SK-N-SH (cell line): ENCODE results near the gene EVC.

Source experiments
- ELF1 ChIP-seq: IDR thresholded peaks from 2 replicates; pipeline ENCODE4 v1.4.0; 2012
- EP300 ChIP-seq, 2 experiments: IDR thresholded peaks; 2 replicates each; pipeline versions ENCODE4 v1.4.0 to v1.6.1; 2012; ENCODE audit warnings: borderline replicate concordance in 1 of 2, low read depth in 1 of 2, low read length in 1 of 2
- EZH2phosphoT487 ChIP-seq: fragments of 200-600 bp; sonication (generic); IDR thresholded peaks from 2 replicates; pipeline ENCODE4 v1.6.1; 2017; ENCODE audit warnings: low read depth, mixed run types, mild to moderate bottlenecking, antibody characterized with exemption, moderate library complexity, borderline replicate concordance
- GABPA ChIP-seq: IDR thresholded peaks from 2 replicates; pipeline ENCODE4 v1.4.0; 2012; ENCODE audit warnings: low read depth, mild to moderate bottlenecking
- JUND ChIP-seq: IDR thresholded peaks from 2 replicates; pipeline ENCODE4 v1.4.0; 2012
- POLR2AphosphoS5 ChIP-seq: IDR thresholded peaks from 2 replicates; pipeline ENCODE4 v1.6.1; 2012; ENCODE audit warnings: low read depth, low read length
- TAF1 ChIP-seq: IDR thresholded peaks from 2 replicates; pipeline ENCODE4 v1.6.1; 2012; ENCODE audit warnings: low read depth, mild to moderate bottlenecking, low read length, moderate library complexity, borderline replicate concordance
- TEAD4 ChIP-seq: IDR thresholded peaks from 2 replicates; pipeline ENCODE4 v1.4.0; 2012; ENCODE audit warnings: mild to moderate bottlenecking, borderline replicate concordance; ENCODE audit not compliant: insufficient read depth
- TF ChIP-seq, protein P1 (sequence below): fragments of 200-600 bp; sonication (generic); IDR thresholded peaks from 2 replicates; pipeline ENCODE4 v1.6.1; 2017; ENCODE audit warnings: antibody characterized with exemption, mild to moderate bottlenecking, moderate library complexity
- TF ChIP-seq, protein P2 (sequence below): IDR thresholded peaks from 2 replicates; pipeline ENCODE4 v1.6.1; 2012; ENCODE audit warnings: mild to moderate bottlenecking, low read depth, low read length, moderate library complexity

DNA sequence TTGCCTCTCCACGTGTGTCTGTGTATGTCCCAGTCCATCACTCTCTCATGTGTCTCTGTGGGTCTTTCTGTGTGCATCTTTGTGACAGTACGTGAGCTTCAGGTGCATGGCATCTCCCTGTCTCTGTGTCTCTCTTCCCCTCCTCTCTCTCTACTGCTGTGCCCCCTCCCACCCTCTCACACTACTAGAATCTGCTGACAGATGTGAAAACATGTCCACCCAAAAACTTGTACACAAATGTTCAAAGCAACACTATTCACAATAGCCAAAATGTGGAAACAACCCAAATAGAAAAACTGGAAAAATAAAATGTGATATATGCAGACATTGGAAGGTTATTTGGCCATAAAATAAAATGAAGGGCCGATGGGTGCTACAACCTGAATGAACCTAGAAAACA lies 10.0 kb downstream of the EVC start:
- TF ChIP-seq, protein P1, sequence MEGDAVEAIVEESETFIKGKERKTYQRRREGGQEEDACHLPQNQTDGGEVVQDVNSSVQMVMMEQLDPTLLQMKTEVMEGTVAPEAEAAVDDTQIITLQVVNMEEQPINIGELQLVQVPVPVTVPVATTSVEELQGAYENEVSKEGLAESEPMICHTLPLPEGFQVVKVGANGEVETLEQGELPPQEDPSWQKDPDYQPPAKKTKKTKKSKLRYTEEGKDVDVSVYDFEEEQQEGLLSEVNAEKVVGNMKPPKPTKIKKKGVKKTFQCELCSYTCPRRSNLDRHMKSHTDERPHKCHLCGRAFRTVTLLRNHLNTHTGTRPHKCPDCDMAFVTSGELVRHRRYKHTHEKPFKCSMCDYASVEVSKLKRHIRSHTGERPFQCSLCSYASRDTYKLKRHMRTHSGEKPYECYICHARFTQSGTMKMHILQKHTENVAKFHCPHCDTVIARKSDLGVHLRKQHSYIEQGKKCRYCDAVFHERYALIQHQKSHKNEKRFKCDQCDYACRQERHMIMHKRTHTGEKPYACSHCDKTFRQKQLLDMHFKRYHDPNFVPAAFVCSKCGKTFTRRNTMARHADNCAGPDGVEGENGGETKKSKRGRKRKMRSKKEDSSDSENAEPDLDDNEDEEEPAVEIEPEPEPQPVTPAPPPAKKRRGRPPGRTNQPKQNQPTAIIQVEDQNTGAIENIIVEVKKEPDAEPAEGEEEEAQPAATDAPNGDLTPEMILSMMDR: no peak
- no peak for TF ChIP-seq EP300 (IDR thresholded peaks at IDR 0.05; ENCODE audit: borderline replicate concordance in 1 of 2, low read depth in 1 of 2, low read length in 1 of 2)
- TF ChIP-seq POLR2AphosphoS5: no peak
- no peak for TF ChIP-seq GABPA
- TF ChIP-seq, protein P2, sequence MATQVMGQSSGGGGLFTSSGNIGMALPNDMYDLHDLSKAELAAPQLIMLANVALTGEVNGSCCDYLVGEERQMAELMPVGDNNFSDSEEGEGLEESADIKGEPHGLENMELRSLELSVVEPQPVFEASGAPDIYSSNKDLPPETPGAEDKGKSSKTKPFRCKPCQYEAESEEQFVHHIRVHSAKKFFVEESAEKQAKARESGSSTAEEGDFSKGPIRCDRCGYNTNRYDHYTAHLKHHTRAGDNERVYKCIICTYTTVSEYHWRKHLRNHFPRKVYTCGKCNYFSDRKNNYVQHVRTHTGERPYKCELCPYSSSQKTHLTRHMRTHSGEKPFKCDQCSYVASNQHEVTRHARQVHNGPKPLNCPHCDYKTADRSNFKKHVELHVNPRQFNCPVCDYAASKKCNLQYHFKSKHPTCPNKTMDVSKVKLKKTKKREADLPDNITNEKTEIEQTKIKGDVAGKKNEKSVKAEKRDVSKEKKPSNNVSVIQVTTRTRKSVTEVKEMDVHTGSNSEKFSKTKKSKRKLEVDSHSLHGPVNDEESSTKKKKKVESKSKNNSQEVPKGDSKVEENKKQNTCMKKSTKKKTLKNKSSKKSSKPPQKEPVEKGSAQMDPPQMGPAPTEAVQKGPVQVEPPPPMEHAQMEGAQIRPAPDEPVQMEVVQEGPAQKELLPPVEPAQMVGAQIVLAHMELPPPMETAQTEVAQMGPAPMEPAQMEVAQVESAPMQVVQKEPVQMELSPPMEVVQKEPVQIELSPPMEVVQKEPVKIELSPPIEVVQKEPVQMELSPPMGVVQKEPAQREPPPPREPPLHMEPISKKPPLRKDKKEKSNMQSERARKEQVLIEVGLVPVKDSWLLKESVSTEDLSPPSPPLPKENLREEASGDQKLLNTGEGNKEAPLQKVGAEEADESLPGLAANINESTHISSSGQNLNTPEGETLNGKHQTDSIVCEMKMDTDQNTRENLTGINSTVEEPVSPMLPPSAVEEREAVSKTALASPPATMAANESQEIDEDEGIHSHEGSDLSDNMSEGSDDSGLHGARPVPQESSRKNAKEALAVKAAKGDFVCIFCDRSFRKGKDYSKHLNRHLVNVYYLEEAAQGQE: no peak
- no peak for TF ChIP-seq JUND
- TF ChIP-seq EZH2phosphoT487: no peak
- no peak for TF ChIP-seq ELF1
- no peak for TF ChIP-seq TAF1
- TF ChIP-seq TEAD4: no peak
